ENCODE data around the gene SOS1.

DNA sequence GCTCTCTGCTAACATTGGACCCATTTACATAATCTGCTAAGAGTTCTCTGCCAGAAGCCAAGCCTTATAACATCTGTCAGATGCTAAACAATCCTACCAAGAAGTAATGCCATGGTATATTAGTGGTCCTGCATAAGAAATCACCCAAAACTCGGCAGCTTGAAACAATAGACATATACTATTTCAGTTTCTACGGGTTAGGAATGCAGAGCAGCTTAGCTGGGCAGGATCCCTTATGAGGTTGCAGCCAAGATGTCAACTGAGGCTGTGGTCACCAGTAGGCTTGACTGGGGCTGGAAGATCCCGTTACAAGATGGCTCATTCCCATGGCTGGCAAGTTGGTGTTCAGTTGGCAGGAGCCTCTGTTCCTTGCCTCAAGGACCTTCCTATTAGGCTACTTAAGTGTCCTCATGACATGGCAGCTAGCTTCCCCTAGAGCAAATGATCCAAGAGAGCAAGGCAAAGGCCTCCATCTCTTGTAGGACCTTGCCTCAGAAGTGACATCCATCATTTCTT is 25.1 kb upstream of the SOS1 start:
- no peak for TF ChIP-seq EZH2 (IDR thresholded peaks at IDR 0.05; ENCODE audit: borderline replicate concordance, insufficient read depth, low read depth, low read length, poor library complexity, severe bottlenecking)
- TF ChIP-seq, protein P1, sequence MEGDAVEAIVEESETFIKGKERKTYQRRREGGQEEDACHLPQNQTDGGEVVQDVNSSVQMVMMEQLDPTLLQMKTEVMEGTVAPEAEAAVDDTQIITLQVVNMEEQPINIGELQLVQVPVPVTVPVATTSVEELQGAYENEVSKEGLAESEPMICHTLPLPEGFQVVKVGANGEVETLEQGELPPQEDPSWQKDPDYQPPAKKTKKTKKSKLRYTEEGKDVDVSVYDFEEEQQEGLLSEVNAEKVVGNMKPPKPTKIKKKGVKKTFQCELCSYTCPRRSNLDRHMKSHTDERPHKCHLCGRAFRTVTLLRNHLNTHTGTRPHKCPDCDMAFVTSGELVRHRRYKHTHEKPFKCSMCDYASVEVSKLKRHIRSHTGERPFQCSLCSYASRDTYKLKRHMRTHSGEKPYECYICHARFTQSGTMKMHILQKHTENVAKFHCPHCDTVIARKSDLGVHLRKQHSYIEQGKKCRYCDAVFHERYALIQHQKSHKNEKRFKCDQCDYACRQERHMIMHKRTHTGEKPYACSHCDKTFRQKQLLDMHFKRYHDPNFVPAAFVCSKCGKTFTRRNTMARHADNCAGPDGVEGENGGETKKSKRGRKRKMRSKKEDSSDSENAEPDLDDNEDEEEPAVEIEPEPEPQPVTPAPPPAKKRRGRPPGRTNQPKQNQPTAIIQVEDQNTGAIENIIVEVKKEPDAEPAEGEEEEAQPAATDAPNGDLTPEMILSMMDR (IDR thresholded peaks at IDR 0.05), result no peak

Measured in B cell (primary cell).